ENCODE data around the gene PPP1R7. TPM values are rescaled to one million over a fixed set of nuclear protein-coding genes. Genes with fewer than 3 reads are reported as not detected.

Gene PPP1R7
- total RNA-seq, 3 donors from 2014 or later: 59.3 to 68.9 (median 61.9) TPM

DNA sequence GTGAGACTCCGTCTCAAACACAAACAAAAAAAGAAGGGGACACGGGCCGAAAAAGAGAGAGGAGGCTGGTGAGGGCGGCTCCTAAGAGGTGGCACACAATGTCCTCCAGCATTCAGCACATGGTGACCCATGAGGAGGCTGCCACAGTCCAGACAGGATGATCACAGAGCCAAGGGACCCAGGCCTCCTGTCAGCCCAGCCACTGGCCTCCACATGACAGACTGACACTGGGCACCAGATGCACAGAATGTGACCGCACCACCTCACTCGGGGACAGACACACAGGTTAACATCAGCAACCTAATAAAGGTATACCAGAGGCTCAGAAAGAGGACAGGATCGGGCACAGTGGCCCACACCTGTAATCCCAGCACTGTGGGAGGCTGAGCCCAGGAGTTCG, 22.0 kb upstream of the PPP1R7 start:
- DNase-seq: no peak
- H3K9me3 ChIP-seq: no peaks in the 10 kb centered on the region
- no peak for ATAC-seq
- H3K36me3 ChIP-seq (ENCODE audit: low read depth): no peaks in the 10 kb centered on the region
- no peak overlapping the region for H3K4me3 ChIP-seq
- no peaks in the 10 kb centered on the region for H3K4me1 ChIP-seq (ENCODE audit: low read depth)
- intact Hi-C loops (cut with DNase I, micrococcal nuclease): no loop called here
- TF ChIP-seq, protein P1, sequence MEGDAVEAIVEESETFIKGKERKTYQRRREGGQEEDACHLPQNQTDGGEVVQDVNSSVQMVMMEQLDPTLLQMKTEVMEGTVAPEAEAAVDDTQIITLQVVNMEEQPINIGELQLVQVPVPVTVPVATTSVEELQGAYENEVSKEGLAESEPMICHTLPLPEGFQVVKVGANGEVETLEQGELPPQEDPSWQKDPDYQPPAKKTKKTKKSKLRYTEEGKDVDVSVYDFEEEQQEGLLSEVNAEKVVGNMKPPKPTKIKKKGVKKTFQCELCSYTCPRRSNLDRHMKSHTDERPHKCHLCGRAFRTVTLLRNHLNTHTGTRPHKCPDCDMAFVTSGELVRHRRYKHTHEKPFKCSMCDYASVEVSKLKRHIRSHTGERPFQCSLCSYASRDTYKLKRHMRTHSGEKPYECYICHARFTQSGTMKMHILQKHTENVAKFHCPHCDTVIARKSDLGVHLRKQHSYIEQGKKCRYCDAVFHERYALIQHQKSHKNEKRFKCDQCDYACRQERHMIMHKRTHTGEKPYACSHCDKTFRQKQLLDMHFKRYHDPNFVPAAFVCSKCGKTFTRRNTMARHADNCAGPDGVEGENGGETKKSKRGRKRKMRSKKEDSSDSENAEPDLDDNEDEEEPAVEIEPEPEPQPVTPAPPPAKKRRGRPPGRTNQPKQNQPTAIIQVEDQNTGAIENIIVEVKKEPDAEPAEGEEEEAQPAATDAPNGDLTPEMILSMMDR (IDR thresholded peaks at IDR 0.05): no peak

DNA sequence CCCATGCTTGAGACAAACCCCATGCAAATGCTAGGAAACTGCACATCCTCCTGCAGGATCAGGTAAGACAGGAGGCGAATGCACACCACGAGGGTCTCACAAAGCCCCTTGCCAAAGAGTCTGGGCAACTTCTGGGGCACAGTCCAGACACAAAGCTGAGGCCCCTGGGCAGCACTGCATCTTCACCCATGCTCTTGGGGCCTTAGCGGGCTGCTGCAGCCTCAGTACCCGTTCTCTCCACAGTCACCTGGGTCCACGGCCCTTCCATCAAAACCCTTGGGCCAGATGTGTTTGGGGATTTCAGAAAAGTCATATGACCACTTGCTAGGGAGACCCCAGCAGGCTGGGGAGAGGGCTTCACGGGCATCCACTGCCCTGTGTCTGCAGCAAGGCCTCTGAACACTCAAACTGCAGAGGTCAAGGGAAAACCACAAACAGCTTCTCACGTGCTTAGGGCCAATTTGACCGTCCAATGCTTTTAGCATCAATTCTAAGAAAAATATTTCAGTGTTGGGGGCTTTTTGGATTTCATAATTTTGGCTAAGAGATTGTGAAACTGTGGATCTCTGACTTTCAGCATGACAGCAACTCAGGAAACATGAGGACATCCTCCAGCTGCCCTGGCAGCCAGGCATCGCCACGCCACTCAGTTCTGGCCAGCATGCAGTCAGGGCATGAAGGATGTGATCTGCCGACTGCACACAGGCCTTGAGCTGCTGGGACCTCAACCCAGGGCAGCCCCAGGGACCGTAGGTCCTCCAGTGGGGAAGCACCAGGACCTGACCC, 21.0 kb upstream of the PPP1R7 start:
- DNase-seq: no peak
- Histone ChIP-seq H3K36me3 (ENCODE audit: low read depth) (no peaks in the 10 kb centered on the region), H3K9me3 (no peaks in the 10 kb centered on the region), H3K4me1 (ENCODE audit: low read depth) (no peaks in the 10 kb centered on the region), H3K4me3 (no peak overlapping the region)
- peak; percentile 14 for ATAC-seq
- TF ChIP-seq, protein P1 (IDR thresholded peaks at IDR 0.05): no peak
- intact Hi-C loops (cut with DNase I, micrococcal nuclease): no loop called here

DNA sequence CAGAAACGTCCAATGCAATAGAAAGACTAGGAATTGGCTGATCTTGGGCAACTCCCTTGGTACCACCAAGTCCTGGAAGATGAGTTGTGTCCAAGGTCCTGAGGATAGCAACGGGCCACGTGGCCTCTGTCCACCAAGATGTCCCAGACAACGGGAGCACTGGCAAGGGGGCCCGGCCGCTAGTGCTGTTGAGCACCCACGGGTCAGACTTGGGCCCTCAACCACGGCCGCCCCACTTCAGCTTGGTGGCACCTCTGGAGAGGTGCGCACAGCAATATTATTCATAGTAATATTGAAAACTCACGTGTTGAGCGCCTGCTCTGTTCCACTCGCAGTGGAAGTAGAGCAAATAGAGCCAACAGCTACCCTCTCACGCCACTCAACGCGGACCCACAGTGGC, 20.0 kb upstream of the PPP1R7 start:
- no peaks in the 10 kb centered on the region for H3K36me3 ChIP-seq (ENCODE audit: low read depth)
- H3K4me3 ChIP-seq: no peak overlapping the region
- H3K4me1 ChIP-seq (ENCODE audit: low read depth): no peaks in the 10 kb centered on the region
- DNase-seq: no peak
- ATAC-seq: no peak
- TF ChIP-seq, protein P1 (IDR thresholded peaks at IDR 0.05): no peak
- no peaks in the 10 kb centered on the region for H3K9me3 ChIP-seq
- intact Hi-C loops (cut with DNase I, micrococcal nuclease): no loop called here

DNA sequence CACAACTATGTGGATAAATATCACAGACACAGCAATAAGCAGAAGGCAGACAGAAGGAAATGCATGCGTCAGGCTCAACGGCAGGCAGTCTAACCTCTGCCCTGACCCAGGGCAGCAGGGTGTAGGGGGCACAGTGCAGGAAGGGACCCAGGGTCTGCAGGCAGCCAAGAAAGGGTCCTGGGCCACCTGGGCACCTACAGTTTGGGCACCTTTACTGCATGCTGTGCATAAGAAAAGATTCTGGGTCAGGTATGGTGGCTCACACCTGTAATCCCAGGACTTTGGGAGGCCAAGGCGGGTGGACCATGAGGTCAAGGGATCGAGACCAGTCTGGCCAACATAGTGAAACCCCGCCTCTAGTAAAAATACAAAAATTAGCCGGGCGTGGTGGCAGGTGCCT, 18.7 kb upstream of the PPP1R7 start:
- intact Hi-C loops (cut with DNase I, micrococcal nuclease): no loop called here
- Histone ChIP-seq H3K4me3 (no peak overlapping the region), H3K36me3 (ENCODE audit: low read depth) (no peaks in the 10 kb centered on the region), H3K4me1 (ENCODE audit: low read depth) (peaks cover 5% of the 10 kb centered on the region), H3K9me3 (no peaks in the 10 kb centered on the region)
- TF ChIP-seq, protein P1 (IDR thresholded peaks at IDR 0.05): no peak
- ATAC-seq (no peak), DNase-seq (no peak)

DNA sequence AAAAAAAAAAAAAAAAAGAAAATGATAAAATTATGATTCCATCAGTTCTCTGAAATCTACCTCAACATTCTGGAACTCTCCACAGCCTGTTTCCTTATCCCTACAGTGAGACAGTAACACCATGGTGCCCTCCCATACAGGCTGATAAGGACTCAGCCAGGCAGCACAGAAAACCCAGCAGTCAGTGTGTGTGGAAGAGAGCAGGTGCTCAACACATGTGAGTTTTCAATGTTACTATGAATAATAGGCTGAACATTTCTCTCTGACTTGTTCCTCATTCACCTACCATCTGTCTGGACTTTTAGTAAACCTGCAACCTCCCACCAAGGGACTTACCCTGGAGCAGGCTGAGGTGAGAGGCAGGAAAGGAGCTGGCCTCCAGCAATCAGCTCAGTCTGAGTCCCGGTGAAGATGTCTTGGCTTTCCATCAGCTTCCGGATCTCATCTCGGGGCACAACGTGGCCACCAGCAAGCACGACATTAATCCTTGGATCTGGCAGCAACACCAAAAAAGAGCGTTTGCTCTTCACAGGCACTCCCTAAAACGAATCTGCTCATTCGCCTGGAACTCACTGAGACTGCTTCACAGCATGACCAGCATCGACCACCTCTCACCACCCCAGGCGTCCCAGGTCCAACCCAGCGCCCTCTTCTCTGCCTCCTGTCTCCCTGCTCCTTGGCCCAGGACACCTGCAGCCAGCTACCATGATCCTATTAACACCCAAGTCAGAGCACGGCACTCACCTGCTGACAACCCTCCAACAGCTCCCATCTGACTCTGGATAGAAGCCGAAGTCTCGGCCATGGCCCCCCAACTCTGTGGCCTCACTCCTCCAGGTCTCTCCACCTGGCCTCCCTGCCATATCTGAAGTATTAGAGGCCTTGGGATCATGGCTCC, 17.5 kb upstream of the PPP1R7 start:
- DNase-seq: no peak
- Histone ChIP-seq H3K9me3 (no peaks in the 10 kb centered on the region), H3K4me1 (ENCODE audit: low read depth) (peaks cover 5% of the 10 kb centered on the region), H3K36me3 (ENCODE audit: low read depth) (no peaks in the 10 kb centered on the region), H3K4me3 (no peak overlapping the region)
- TF ChIP-seq, protein P1 (IDR thresholded peaks at IDR 0.05): no peak
- intact Hi-C loops (cut with DNase I, micrococcal nuclease): no loop called here
- no peak for ATAC-seq
